Gastroesophageal sphincter (tissue), 3 donors: ENCODE results near the gene VWCE.

Source experiments
- POLR2A ChIP-seq, 2 donors: fragments of 450-650 bp; IDR thresholded peaks; one replicate each; pipeline ENCODE4 v1.6.1; 2017; ENCODE audit warnings: antibody characterized with exemption in 2 of 2, mild to moderate bottlenecking in 2 of 2, moderate library complexity in 1 of 2
- POLR2AphosphoS5 ChIP-seq: sonication (generic); formaldehyde crosslinking; IDR thresholded peaks from one replicate; pipeline ENCODE4 v1.6.1; 2017; ENCODE audit warnings: antibody characterized with exemption
- TF ChIP-seq, protein P1 (sequence below), 4 experiments: fragments of 200-600 bp in 2 of 4; fragments of 450-650 bp in 2 of 4; sonication (generic) in 1 of 4; IDR thresholded peaks; one replicate each; pipeline ENCODE4 v1.5.1; 2017 to 2019; ENCODE audit warnings: antibody characterized with exemption in 4 of 4, mild to moderate bottlenecking in 2 of 4, moderate library complexity in 2 of 4

GRCh38 chr11:61335355-61335710 is 40.2 kb upstream of the VWCE start:
- TF ChIP-seq POLR2A (IDR thresholded peaks at IDR 0.05) (no peak), POLR2AphosphoS5 (no peak)
- TF ChIP-seq, protein P1, sequence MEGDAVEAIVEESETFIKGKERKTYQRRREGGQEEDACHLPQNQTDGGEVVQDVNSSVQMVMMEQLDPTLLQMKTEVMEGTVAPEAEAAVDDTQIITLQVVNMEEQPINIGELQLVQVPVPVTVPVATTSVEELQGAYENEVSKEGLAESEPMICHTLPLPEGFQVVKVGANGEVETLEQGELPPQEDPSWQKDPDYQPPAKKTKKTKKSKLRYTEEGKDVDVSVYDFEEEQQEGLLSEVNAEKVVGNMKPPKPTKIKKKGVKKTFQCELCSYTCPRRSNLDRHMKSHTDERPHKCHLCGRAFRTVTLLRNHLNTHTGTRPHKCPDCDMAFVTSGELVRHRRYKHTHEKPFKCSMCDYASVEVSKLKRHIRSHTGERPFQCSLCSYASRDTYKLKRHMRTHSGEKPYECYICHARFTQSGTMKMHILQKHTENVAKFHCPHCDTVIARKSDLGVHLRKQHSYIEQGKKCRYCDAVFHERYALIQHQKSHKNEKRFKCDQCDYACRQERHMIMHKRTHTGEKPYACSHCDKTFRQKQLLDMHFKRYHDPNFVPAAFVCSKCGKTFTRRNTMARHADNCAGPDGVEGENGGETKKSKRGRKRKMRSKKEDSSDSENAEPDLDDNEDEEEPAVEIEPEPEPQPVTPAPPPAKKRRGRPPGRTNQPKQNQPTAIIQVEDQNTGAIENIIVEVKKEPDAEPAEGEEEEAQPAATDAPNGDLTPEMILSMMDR (IDR thresholded peaks at IDR 0.05) = no peak
